HepG2 (cell line): Measurements from ENCODE around the gene GCC1. TPM values are rescaled to one million over a fixed set of nuclear protein-coding genes. Genes with fewer than 3 reads are reported as not detected.
A peak's percentile ranks its signal among the peaks of the same experiment; 100 is the strongest.

Source experiments
- ATAC-seq: fragments of 200-7000 bp; cut with Tn5 transposase; 3 replicates; pipeline ENCODE4 v1.9.1; 2020; ENCODE audit warnings: mild to moderate bottlenecking, moderate library complexity
- BruUV-seq: library from RNA; stranded (reverse); fragments of 400-500 nt; replicated peaks from 2 replicates; lab custom pipeline; 2021; lab: Mats Ljungman, UMichigan
- CTCF ChIA-PET: fragments of 300-600 bp; formaldehyde crosslinking; extraction: SDS; loops from one replicate; lab custom pipeline; 2021; ENCODE audit warnings: low total read pairs, inconsistent platforms, low intra/inter-chr PET ratio; lab: Yijun Ruan, JAX
- POLR2A ChIA-PET: fragments of 350-600 bp; sonication (Branson Sonifier 250); formaldehyde crosslinking; loops from one replicate; lab custom pipeline; 2020; ENCODE audit warnings: antibody characterized with exemption, inconsistent platforms; lab: Yijun Ruan, JAX
- DNase-seq: peaks from one replicate; pipeline ENCODE4 v3.0.0-alpha.2; 2015; ENCODE audit warnings: low spot score
- FAIRE-seq: peaks from 3 replicates; lab custom pipeline; 2011; peaks lifted over from hg19 to GRCh38; lab: Jason Lieb, UNC
- H2AFZ ChIP-seq: one replicate; pipeline ENCODE4 v1.6.1; 2011; ENCODE audit warnings: low read length, inconsistent platforms
- H3K27ac ChIP-seq: fragments of 300-600 bp; 3 replicates; pipeline ENCODE4 v1.8.0; 2011; ENCODE audit warnings: mixed run types, mild to moderate bottlenecking, mixed read lengths, low read length, inconsistent platforms; ENCODE audit not compliant: insufficient read depth; ENCODE audit errors: extremely low read length
- H3K27me3 ChIP-seq, 2 experiments: fragments of 200-600 bp in 1 of 2; 2 replicates in 1 of 2; 3 replicates in 1 of 2; pipeline versions ENCODE4 v1.6.0 to v1.8.0; 2011; ENCODE audit warnings: low read length in 2 of 2, mild to moderate bottlenecking in 2 of 2, moderate library complexity in 2 of 2, inconsistent platforms in 1 of 2; ENCODE audit not compliant: insufficient read depth in 2 of 2, control insufficient read depth in 1 of 2
- H3K36me3 ChIP-seq, 2 experiments: fragments of 200-600 bp in 1 of 2; replicated peaks in 1 of 2; 2 replicates in 1 of 2; 3 replicates in 1 of 2; pipeline versions ENCODE4 v1.5.1 to v1.8.0; 2011; ENCODE audit warnings: low read length in 2 of 2, inconsistent platforms in 1 of 2; ENCODE audit not compliant: insufficient read depth in 2 of 2, control insufficient read depth in 1 of 2
- H3K4me1 ChIP-seq: 2 replicates; pipeline ENCODE4 v1.5.1; 2012; ENCODE audit warnings: low read length, inconsistent platforms; ENCODE audit not compliant: insufficient read depth
- H3K4me2 ChIP-seq: 2 replicates; pipeline ENCODE4 v1.6.0; 2011; ENCODE audit warnings: low read depth, low read length, inconsistent platforms
- H3K4me3 ChIP-seq, 3 experiments: fragments of 200-600 bp in 1 of 3; sonication (generic), shearing (Covaris generic) in 1 of 3; replicated peaks in 1 of 3; 2 replicates each; pipeline ENCODE4 v1.5.1; 2011 to 2016; ENCODE audit warnings: low read length in 3 of 3, inconsistent platforms in 2 of 3, low read depth in 2 of 3, mild to moderate bottlenecking in 2 of 3, control low read depth in 1 of 3, mixed read lengths in 1 of 3; ENCODE audit not compliant: insufficient read depth in 1 of 3
- H3K79me2 ChIP-seq: one replicate; pipeline ENCODE4 v1.6.1; 2011; ENCODE audit warnings: low read length, inconsistent platforms; ENCODE audit not compliant: insufficient read depth
- H3K9ac ChIP-seq: 2 replicates; pipeline ENCODE4 v1.6.0; 2011; ENCODE audit warnings: mild to moderate bottlenecking, low read depth, low read length, inconsistent platforms; ENCODE audit not compliant: insufficient read depth
- H3K9me3 ChIP-seq: 2 replicates; pipeline ENCODE4 v1.5.1; 2012; ENCODE audit warnings: mild to moderate bottlenecking, low read length
- H4K20me1 ChIP-seq: 2 replicates; pipeline ENCODE4 v1.6.0; 2011; ENCODE audit warnings: inconsistent platforms, mild to moderate bottlenecking, low read length, moderate library complexity; ENCODE audit not compliant: insufficient read depth
- CCAR2 ChIP-seq: fragments of 200-400 bp; formaldehyde crosslinking; optimal IDR thresholded peaks from 2 replicates; pipeline ENCODE3; 2018; ENCODE audit warnings: low read depth, mild to moderate bottlenecking, low read length, moderate library complexity
- DMAP1 ChIP-seq: IDR thresholded peaks from 2 replicates; pipeline ENCODE4 v1.6.1; 2016
- ETV6 ChIP-seq: sonication (generic); formaldehyde crosslinking; conservative IDR thresholded peaks from 2 replicates; pipeline ENCODE4 v1.4.0; 2020; ENCODE audit warnings: missing genetic modification reagents
- MTA1 ChIP-seq: sonication (generic); formaldehyde crosslinking; IDR thresholded peaks from 2 replicates; pipeline ENCODE4 v1.4.0; 2020; ENCODE audit warnings: missing genetic modification reagents, mild to moderate bottlenecking, borderline replicate concordance
- MYNN ChIP-seq: sonication (generic); formaldehyde crosslinking; IDR thresholded peaks from 2 replicates; pipeline ENCODE4 v1.4.0; 2020; ENCODE audit warnings: mild to moderate bottlenecking, low read depth, missing genetic modification reagents
- POLR2AphosphoS2 ChIP-seq: IDR thresholded peaks from 2 replicates; pipeline ENCODE4 v1.6.1; 2011; ENCODE audit warnings: low read depth, low read length, improper control_type of control experiment
- SIN3B ChIP-seq: fragments of 150-350 bp; IDR thresholded peaks from 2 replicates; pipeline ENCODE4 v1.6.1; 2014; ENCODE audit warnings: low read length
- ZBTB7A ChIP-seq: sonication (generic); formaldehyde crosslinking; IDR thresholded peaks from 2 replicates; pipeline ENCODE4 v1.8.0; 2022; ENCODE audit warnings: mild to moderate bottlenecking, missing genetic modification reagents
- WGBS: methylation state at CpG from one replicate; pipeline ENCODE4 v1.1.6; 2017; ENCODE audit warnings: low lambda C conversion rate; 5-methylcytosine and 5-hydroxymethylcytosine counted together
- in situ Hi-C: cut with HindIII; loops from 2 replicates; pipeline ENCODE4 v1.10.0; 2017; ENCODE audit warnings: low pct_unique_long_range_greater_than_20kb; ENCODE audit not compliant: extremely low pct_ligation_motif_present
- intact Hi-C: fragments of 100-400 bp; cut with micrococcal nuclease; formaldehyde crosslinking; loops from one replicate; pipeline ENCODE4 v1.10.0; 2022; ENCODE audit not compliant: unreplicated experiment
- polyA plus RNA-seq, 8 experiments: library from polyadenylated mRNA; depleted of rRNA in 3 of 8; stranded (reverse) in 7 of 8; unstranded in 1 of 8; fragments of >200 nt; fragmentation: Illumina TruSeq in 4 of 8; extraction: Trizol in 4 of 8; gene quantifications; 2 replicates each; pipeline versions ENCODE4 v1.2.1 to v1.2.3, GENCODE V29; 2011 to 2016; ENCODE audit warnings: low read depth in 4 of 8, missing spikeins in 1 of 8, mixed read lengths in 1 of 8; ENCODE audit not compliant: insufficient read depth in 1 of 8
- total RNA-seq, 5 experiments: library from RNA; depleted of rRNA; stranded (reverse); fragments of >200 nt; fragmentation: Illumina TruSeq; extraction: Trizol; gene quantifications; 2 replicates each; pipeline ENCODE4 v1.2.3, GENCODE V29; 2016; ENCODE audit warnings: low read depth in 1 of 5
- TF ChIP-seq, protein P1 (sequence below): sonication (generic); formaldehyde crosslinking; IDR thresholded peaks from 2 replicates; pipeline ENCODE4 v1.8.1; 2022; ENCODE audit warnings: mild to moderate bottlenecking, missing genetic modification reagents
- TF ChIP-seq, protein P2 (sequence below): sonication (generic); formaldehyde crosslinking; conservative IDR thresholded peaks from 2 replicates; pipeline ENCODE4 v1.4.0; 2020; ENCODE audit warnings: missing genetic modification reagents
- TF ChIP-seq, protein P3 (sequence below): sonication (generic); formaldehyde crosslinking; IDR thresholded peaks from 2 replicates; pipeline ENCODE4 v1.5.0; 2020; ENCODE audit warnings: mild to moderate bottlenecking, missing genetic modification reagents, borderline replicate concordance

GCC1 gene
- total and polyA plus RNA-seq, 2 of the 13 experiments (the other 11 are each of a cell fraction or from before 2014, with no cell fraction given) = 2.5 to 15.3 TPM

DNA sequence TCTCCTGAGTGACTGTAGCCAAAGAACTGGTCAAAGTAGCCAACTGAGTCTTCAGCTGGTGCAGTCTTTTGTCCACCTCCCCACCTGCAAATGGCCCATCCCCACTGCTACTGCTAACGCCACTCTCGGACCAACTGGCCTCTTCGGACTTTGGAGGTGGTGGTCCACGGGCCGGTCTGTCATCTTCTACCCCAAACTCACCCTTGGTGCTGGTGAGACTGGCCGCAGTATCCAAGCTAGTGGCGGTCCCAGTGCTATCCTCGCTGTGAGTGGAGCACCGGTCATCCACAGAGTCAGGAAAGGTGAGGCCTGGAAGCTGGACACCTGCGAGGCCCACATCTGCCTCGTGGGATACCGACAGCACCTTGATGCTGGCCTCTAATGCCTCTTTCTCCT, 750 bp downstream of the GCC1 start (continued):
- TF ChIP-seq, protein P1, sequence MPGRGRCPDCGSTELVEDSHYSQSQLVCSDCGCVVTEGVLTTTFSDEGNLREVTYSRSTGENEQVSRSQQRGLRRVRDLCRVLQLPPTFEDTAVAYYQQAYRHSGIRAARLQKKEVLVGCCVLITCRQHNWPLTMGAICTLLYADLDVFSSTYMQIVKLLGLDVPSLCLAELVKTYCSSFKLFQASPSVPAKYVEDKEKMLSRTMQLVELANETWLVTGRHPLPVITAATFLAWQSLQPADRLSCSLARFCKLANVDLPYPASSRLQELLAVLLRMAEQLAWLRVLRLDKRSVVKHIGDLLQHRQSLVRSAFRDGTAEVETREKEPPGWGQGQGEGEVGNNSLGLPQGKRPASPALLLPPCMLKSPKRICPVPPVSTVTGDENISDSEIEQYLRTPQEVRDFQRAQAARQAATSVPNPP (CRISPR knock-in tag) = no peak
- TF ChIP-seq POLR2AphosphoS2 = no peak

DNA sequence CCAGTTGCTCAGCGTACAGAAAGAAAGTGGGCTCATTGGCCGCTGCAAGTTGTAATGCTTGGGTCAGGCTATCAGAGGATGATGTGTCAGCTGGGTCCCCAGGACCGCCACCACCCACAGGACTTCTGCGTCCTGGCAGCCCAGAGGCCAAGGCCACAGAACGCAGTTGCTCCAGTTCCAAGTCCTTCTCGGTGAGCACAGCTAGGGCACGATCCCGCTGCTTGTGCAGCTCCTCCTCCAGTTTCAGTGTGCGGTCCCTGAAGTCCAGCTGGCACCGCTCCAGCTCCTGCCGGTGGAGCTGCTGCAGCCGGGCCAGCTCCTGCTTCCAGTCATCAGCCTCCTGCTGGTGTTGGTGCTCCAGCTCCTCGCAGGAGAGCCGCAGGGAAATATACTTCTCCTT, 3.0 kb downstream of the GCC1 start:
- intact Hi-C loops (loop anchor here (10.0 kb wide), 2 partner anchors 72 to 188 kb away; partner anchors contain the start of genes SND1 and ZNF800), in situ Hi-C loops (no loop called here)
- Histone ChIP-seq H2AFZ (no peak overlapping the region), H3K4me3 (peak overlapping the region in 1 of 3 experiments; percentile 21; a peak in 1 of 6 replicates), H3K9me3 (no peaks in the 10 kb centered on the region), H3K27me3 (no peaks in the 10 kb centered on the region; a peak in 1 of 5 replicates), H3K79me2 (peaks cover 13% of the 10 kb centered on the region), H4K20me1 (no peaks in the 10 kb centered on the region; the same call in 1 of the 2 replicates), H3K4me1 (peaks cover 60% of the 10 kb centered on the region), H3K27ac (peak overlapping the region; percentile 53), H3K36me3 (peaks cover 0 to 4% of the 10 kb centered on the region in 2 experiments; a peak in 3 of 5 replicates), H3K9ac (no peak overlapping the region), H3K4me2 (peak overlapping the region; percentile 59)
- POLR2A ChIA-PET = interaction anchor here (0.7 to 0.9 kb wide), 4 partner anchors 22 to 190 kb away, joined by 3 to 4 read pairs (median 3); partner anchors contain the start of gene ZNF800
- 60% methylated on average over 1 of the region's 14 CpGs for WGBS
- ATAC-seq = peak; percentile 80
- BruUV-seq = no TSS peak
- CTCF ChIA-PET = no interaction called here
- FAIRE-seq = peak; percentile 90
- peak; percentile 70 for DNase-seq
- TF ChIP-seq DMAP1 (CRISPR knock-in tag) (no peak), MYNN (CRISPR knock-in tag) (no peak), SIN3B (no peak), ETV6 (CRISPR knock-in tag) (no peak), CCAR2 (no peak), MTA1 (peak; percentile 84; the same call in 1 of the 2 replicates), ZBTB7A (CRISPR knock-in tag) (no peak)
- TF ChIP-seq, protein P2, sequence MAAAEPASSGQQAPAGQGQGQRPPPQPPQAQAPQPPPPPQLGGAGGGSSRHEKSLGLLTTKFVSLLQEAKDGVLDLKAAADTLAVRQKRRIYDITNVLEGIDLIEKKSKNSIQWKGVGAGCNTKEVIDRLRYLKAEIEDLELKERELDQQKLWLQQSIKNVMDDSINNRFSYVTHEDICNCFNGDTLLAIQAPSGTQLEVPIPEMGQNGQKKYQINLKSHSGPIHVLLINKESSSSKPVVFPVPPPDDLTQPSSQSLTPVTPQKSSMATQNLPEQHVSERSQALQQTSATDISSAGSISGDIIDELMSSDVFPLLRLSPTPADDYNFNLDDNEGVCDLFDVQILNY (CRISPR knock-in tag) = no peak
- TF ChIP-seq, protein P3, sequence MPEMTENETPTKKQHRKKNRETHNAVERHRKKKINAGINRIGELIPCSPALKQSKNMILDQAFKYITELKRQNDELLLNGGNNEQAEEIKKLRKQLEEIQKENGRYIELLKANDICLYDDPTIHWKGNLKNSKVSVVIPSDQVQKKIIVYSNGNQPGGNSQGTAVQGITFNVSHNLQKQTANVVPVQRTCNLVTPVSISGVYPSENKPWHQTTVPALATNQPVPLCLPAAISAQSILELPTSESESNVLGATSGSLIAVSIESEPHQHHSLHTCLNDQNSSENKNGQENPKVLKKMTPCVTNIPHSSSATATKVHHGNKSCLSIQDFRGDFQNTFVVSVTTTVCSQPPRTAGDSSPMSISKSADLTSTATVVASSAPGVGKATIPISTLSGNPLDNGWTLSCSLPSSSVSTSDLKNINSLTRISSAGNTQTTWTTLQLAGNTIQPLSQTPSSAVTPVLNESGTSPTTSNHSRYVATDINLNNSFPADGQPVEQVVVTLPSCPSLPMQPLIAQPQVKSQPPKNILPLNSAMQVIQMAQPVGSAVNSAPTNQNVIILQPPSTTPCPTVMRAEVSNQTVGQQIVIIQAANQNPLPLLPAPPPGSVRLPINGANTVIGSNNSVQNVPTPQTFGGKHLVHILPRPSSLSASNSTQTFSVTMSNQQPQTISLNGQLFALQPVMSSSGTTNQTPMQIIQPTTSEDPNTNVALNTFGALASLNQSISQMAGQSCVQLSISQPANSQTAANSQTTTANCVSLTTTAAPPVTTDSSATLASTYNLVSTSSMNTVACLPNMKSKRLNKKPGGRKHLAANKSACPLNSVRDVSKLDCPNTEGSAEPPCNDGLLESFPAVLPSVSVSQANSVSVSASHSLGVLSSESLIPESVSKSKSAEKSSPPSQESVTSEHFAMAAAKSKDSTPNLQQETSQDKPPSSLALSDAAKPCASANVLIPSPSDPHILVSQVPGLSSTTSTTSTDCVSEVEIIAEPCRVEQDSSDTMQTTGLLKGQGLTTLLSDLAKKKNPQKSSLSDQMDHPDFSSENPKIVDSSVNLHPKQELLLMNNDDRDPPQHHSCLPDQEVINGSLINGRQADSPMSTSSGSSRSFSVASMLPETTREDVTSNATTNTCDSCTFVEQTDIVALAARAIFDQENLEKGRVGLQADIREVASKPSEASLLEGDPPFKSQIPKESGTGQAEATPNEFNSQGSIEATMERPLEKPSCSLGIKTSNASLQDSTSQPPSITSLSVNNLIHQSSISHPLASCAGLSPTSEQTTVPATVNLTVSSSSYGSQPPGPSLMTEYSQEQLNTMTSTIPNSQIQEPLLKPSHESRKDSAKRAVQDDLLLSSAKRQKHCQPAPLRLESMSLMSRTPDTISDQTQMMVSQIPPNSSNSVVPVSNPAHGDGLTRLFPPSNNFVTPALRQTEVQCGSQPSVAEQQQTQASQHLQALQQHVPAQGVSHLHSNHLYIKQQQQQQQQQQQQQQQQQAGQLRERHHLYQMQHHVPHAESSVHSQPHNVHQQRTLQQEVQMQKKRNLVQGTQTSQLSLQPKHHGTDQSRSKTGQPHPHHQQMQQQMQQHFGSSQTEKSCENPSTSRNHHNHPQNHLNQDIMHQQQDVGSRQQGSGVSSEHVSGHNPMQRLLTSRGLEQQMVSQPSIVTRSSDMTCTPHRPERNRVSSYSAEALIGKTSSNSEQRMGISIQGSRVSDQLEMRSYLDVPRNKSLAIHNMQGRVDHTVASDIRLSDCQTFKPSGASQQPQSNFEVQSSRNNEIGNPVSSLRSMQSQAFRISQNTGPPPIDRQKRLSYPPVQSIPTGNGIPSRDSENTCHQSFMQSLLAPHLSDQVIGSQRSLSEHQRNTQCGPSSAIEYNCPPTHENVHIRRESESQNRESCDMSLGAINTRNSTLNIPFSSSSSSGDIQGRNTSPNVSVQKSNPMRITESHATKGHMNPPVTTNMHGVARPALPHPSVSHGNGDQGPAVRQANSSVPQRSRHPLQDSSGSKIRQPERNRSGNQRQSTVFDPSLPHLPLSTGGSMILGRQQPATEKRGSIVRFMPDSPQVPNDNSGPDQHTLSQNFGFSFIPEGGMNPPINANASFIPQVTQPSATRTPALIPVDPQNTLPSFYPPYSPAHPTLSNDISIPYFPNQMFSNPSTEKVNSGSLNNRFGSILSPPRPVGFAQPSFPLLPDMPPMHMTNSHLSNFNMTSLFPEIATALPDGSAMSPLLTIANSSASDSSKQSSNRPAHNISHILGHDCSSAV (CRISPR knock-in tag) = no peak
